ENCODE measurements around the gene ZC3H10.

The ZC3H10 gene

DNA sequence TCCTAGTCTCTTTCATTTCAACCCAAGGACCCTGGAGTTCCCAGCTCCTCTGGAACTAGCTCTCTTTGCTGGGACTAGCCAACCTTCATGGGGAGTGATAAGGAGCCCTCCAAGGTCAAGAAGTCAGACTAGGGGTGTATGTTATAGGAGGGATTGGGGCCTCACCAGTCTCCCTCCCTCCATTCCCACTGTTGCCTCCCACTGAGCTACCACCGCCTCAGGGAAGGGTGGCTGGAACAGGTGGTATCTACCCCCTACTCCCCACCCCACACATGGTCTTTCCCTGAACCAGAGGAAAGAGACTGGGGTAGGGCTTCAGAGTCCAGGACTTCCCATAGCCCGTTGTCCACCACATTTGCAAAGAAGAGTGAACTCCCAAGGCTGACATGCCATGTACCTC is 35.7 kb upstream of the ZC3H10 start:
- H3K4me3 ChIP-seq (ENCODE audit: low read depth in 1 of 2, low read length in 2 of 2) = peak overlapping the region in 1 of 2 donors; percentile 65
- no peaks in the 10 kb centered on the region for H3K36me3 ChIP-seq (ENCODE audit: control insufficient read depth in 1 of 2, insufficient read depth in 2 of 2, low read length in 2 of 2)
- peaks cover 0 to 22% of the 10 kb centered on the region in 2 donors for H3K4me1 ChIP-seq (ENCODE audit: control insufficient read depth in 1 of 2, insufficient read depth in 2 of 2, low read length in 2 of 2)
- H3K27ac ChIP-seq (ENCODE audit: low read length) = peak overlapping the region; percentile 82
- no peaks in the 10 kb centered on the region for H3K27me3 ChIP-seq (ENCODE audit: low read depth, low read length)
- no peaks in the 10 kb centered on the region for H3K9me3 ChIP-seq (ENCODE audit: control insufficient read depth in 1 of 2, low read length in 2 of 2)

DNA sequence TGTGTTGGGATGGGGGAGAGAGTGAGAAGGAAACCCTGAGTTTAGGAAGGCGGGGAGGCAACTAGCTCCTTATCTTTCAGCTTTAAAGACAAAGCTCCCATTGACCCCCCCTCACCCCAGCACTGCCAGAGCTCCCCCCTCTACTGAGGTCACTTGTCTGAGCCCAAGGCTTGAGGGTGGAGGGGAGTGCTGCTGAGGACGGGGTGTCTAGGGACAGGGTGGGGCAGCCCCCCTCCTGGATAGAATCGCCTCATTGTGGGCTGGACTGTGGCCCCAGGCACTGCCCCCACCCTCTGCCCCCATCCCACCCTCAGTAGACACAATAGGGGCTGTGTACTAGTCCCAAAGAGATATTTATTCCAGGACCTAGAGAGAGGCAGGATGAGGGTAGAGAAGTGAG is 35.1 kb upstream of the ZC3H10 start:
- H3K4me3 ChIP-seq (ENCODE audit: low read depth in 1 of 2, low read length in 2 of 2) = no peak overlapping the region
- H3K27ac ChIP-seq (ENCODE audit: low read length) = peak overlapping the region; percentile 82
- peaks cover 0 to 22% of the 10 kb centered on the region in 2 donors for H3K4me1 ChIP-seq (ENCODE audit: control insufficient read depth in 1 of 2, insufficient read depth in 2 of 2, low read length in 2 of 2)
- H3K9me3 ChIP-seq (ENCODE audit: control insufficient read depth in 1 of 2, low read length in 2 of 2) = no peaks in the 10 kb centered on the region
- H3K36me3 ChIP-seq (ENCODE audit: control insufficient read depth in 1 of 2, insufficient read depth in 2 of 2, low read length in 2 of 2) = no peaks in the 10 kb centered on the region
- no peaks in the 10 kb centered on the region for H3K27me3 ChIP-seq (ENCODE audit: low read depth, low read length)

DNA sequence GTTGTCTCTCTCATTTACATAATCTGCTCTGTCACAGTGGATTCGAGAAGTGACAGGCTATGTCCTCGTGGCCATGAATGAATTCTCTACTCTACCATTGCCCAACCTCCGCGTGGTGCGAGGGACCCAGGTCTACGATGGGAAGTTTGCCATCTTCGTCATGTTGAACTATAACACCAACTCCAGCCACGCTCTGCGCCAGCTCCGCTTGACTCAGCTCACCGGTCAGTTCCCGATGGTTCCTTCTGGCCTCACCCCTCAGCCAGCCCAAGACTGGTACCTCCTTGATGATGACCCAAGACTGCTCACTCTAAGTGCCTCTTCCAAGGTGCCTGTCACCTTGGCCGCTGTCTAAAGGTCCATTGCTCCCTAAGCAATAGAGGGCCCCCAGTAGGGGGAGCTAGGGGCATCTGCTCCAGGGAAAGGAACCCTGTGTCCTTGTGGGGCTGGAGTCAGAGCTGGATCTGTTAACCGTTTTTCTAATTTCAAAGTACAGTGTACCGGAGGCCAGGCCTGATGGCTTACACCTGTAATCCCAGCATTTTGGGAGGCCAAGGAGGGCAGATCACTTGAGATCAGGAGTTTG is 33.0 kb upstream of the ZC3H10 start:
- H3K27ac ChIP-seq (ENCODE audit: low read length) = no peak overlapping the region
- peaks cover 0 to 8% of the 10 kb centered on the region in 2 donors for H3K4me1 ChIP-seq (ENCODE audit: control insufficient read depth in 1 of 2, insufficient read depth in 2 of 2, low read length in 2 of 2)
- H3K36me3 ChIP-seq (ENCODE audit: control insufficient read depth in 1 of 2, insufficient read depth in 2 of 2, low read length in 2 of 2) = no peaks in the 10 kb centered on the region
- no peaks in the 10 kb centered on the region for H3K27me3 ChIP-seq (ENCODE audit: low read depth, low read length)
- no peaks in the 10 kb centered on the region for H3K9me3 ChIP-seq (ENCODE audit: control insufficient read depth in 1 of 2, low read length in 2 of 2)
- H3K4me3 ChIP-seq (ENCODE audit: low read depth in 1 of 2, low read length in 2 of 2) = no peak overlapping the region

DNA sequence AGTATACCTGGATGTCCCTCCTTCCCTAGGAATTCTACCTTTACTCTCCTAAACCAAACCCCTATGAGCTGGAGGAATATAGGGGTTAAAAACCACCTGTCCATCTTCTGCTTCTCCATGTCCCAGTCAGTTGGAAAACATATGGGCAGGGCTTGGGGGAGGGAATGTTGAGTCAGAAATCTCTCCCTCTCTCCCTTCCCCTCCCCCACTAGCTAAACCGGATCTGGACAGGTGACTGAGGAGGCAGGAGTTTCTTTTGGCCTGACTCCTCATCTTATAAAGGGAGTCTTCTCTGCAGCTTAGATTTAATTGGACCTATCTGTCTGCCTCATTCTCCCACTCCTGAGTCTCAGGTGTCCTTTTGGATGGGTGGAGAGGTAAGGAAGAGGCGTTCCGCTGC is 32.0 kb upstream of the ZC3H10 start:
- H3K4me1 ChIP-seq (ENCODE audit: control insufficient read depth in 1 of 2, insufficient read depth in 2 of 2, low read length in 2 of 2) = no peaks in the 10 kb centered on the region
- no peaks in the 10 kb centered on the region for H3K36me3 ChIP-seq (ENCODE audit: control insufficient read depth in 1 of 2, insufficient read depth in 2 of 2, low read length in 2 of 2)
- no peaks in the 10 kb centered on the region for H3K27me3 ChIP-seq (ENCODE audit: low read depth, low read length)
- no peak overlapping the region for H3K27ac ChIP-seq (ENCODE audit: low read length)
- no peaks in the 10 kb centered on the region for H3K9me3 ChIP-seq (ENCODE audit: control insufficient read depth in 1 of 2, low read length in 2 of 2)
- H3K4me3 ChIP-seq (ENCODE audit: low read depth in 1 of 2, low read length in 2 of 2) = no peak overlapping the region

GRCh38 chr12:56086608-56087007 is 31.5 kb upstream of the ZC3H10 start:
- H3K4me1 ChIP-seq (ENCODE audit: control insufficient read depth in 1 of 2, insufficient read depth in 2 of 2, low read length in 2 of 2) = no peaks in the 10 kb centered on the region
- H3K9me3 ChIP-seq (ENCODE audit: control insufficient read depth in 1 of 2, low read length in 2 of 2) = no peaks in the 10 kb centered on the region
- H3K36me3 ChIP-seq (ENCODE audit: control insufficient read depth in 1 of 2, insufficient read depth in 2 of 2, low read length in 2 of 2) = no peaks in the 10 kb centered on the region
- no peaks in the 10 kb centered on the region for H3K27me3 ChIP-seq (ENCODE audit: low read depth, low read length)
- H3K4me3 ChIP-seq (ENCODE audit: low read depth in 1 of 2, low read length in 2 of 2) = no peak overlapping the region
- no peak overlapping the region for H3K27ac ChIP-seq (ENCODE audit: low read length)

- H3K4me1 ChIP-seq (ENCODE audit: control insufficient read depth in 1 of 2, insufficient read depth in 2 of 2, low read length in 2 of 2) = no peaks in the 10 kb centered on the region
- H3K4me3 ChIP-seq (ENCODE audit: low read depth in 1 of 2, low read length in 2 of 2) = no peak overlapping the region
- H3K27me3 ChIP-seq (ENCODE audit: low read depth, low read length) = no peaks in the 10 kb centered on the region
- no peaks in the 10 kb centered on the region for H3K36me3 ChIP-seq (ENCODE audit: control insufficient read depth in 1 of 2, insufficient read depth in 2 of 2, low read length in 2 of 2)
- no peaks in the 10 kb centered on the region for H3K9me3 ChIP-seq (ENCODE audit: control insufficient read depth in 1 of 2, low read length in 2 of 2)
- H3K27ac ChIP-seq (ENCODE audit: low read length) = no peak overlapping the region
Observed at GRCh38 chr12:56087220-56087619, 30.8 kb upstream of the ZC3H10 start.

GRCh38 chr12:56097738-56098137 is 20.3 kb upstream of the ZC3H10 start:
- H3K36me3 ChIP-seq (ENCODE audit: control insufficient read depth in 1 of 2, insufficient read depth in 2 of 2, low read length in 2 of 2) = peaks cover 0 to 6% of the 10 kb centered on the region in 2 donors
- no peaks in the 10 kb centered on the region for H3K4me1 ChIP-seq (ENCODE audit: control insufficient read depth in 1 of 2, insufficient read depth in 2 of 2, low read length in 2 of 2)
- H3K9me3 ChIP-seq (ENCODE audit: control insufficient read depth in 1 of 2, low read length in 2 of 2) = no peaks in the 10 kb centered on the region
- H3K4me3 ChIP-seq (ENCODE audit: low read depth in 1 of 2, low read length in 2 of 2) = no peak overlapping the region
- no peak overlapping the region for H3K27ac ChIP-seq (ENCODE audit: low read length)
- no peaks in the 10 kb centered on the region for H3K27me3 ChIP-seq (ENCODE audit: low read depth, low read length)

GRCh38 chr12:56098592-56098991 is 19.5 kb upstream of the ZC3H10 start:
- H3K36me3 ChIP-seq (ENCODE audit: control insufficient read depth in 1 of 2, insufficient read depth in 2 of 2, low read length in 2 of 2) = no peaks in the 10 kb centered on the region
- H3K27me3 ChIP-seq (ENCODE audit: low read depth, low read length) = no peaks in the 10 kb centered on the region
- peaks cover 0 to 7% of the 10 kb centered on the region in 2 donors for H3K4me1 ChIP-seq (ENCODE audit: control insufficient read depth in 1 of 2, insufficient read depth in 2 of 2, low read length in 2 of 2)
- H3K4me3 ChIP-seq (ENCODE audit: low read depth in 1 of 2, low read length in 2 of 2) = no peak overlapping the region
- no peak overlapping the region for H3K27ac ChIP-seq (ENCODE audit: low read length)
- no peaks in the 10 kb centered on the region for H3K9me3 ChIP-seq (ENCODE audit: control insufficient read depth in 1 of 2, low read length in 2 of 2)

- H3K4me1 ChIP-seq (ENCODE audit: control insufficient read depth in 1 of 2, insufficient read depth in 2 of 2, low read length in 2 of 2) = peaks cover 0 to 8% of the 10 kb centered on the region in 2 donors
- no peak overlapping the region for H3K27ac ChIP-seq (ENCODE audit: low read length)
- no peaks in the 10 kb centered on the region for H3K36me3 ChIP-seq (ENCODE audit: control insufficient read depth in 1 of 2, insufficient read depth in 2 of 2, low read length in 2 of 2)
- no peaks in the 10 kb centered on the region for H3K27me3 ChIP-seq (ENCODE audit: low read depth, low read length)
- no peak overlapping the region for H3K4me3 ChIP-seq (ENCODE audit: low read depth in 1 of 2, low read length in 2 of 2)
- H3K9me3 ChIP-seq (ENCODE audit: control insufficient read depth in 1 of 2, low read length in 2 of 2) = no peaks in the 10 kb centered on the region
Observed at GRCh38 chr12:56099787-56100186, 18.3 kb upstream of the ZC3H10 start.

- Histone ChIP-seq H3K4me1 (ENCODE audit: control insufficient read depth in 1 of 2, insufficient read depth in 2 of 2, low read length in 2 of 2) (peaks cover 8 to 17% of the 10 kb centered on the region in 2 donors), H3K36me3 (ENCODE audit: control insufficient read depth in 1 of 2, insufficient read depth in 2 of 2, low read length in 2 of 2) (no peaks in the 10 kb centered on the region), H3K9me3 (ENCODE audit: control insufficient read depth in 1 of 2, low read length in 2 of 2) (no peaks in the 10 kb centered on the region), H3K27ac (ENCODE audit: low read length) (no peak overlapping the region), H3K27me3 (ENCODE audit: low read depth, low read length) (no peaks in the 10 kb centered on the region), H3K4me3 (ENCODE audit: low read depth in 1 of 2, low read length in 2 of 2) (no peak overlapping the region)
Observed at GRCh38 chr12:56101045-56101444, 17.0 kb upstream of the ZC3H10 start.

GRCh38 chr12:56102683-56103065 is 15.4 kb upstream of the ZC3H10 start:
- Histone ChIP-seq H3K9me3 (ENCODE audit: control insufficient read depth in 1 of 2, low read length in 2 of 2) (no peaks in the 10 kb centered on the region), H3K27me3 (ENCODE audit: low read depth, low read length) (no peaks in the 10 kb centered on the region), H3K36me3 (ENCODE audit: control insufficient read depth in 1 of 2, insufficient read depth in 2 of 2, low read length in 2 of 2) (peaks cover 11% of the 10 kb centered on the region in 2 donors), H3K4me1 (ENCODE audit: control insufficient read depth in 1 of 2, insufficient read depth in 2 of 2, low read length in 2 of 2) (peaks cover 10 to 28% of the 10 kb centered on the region in 2 donors), H3K27ac (ENCODE audit: low read length) (no peak overlapping the region), H3K4me3 (ENCODE audit: low read depth in 1 of 2, low read length in 2 of 2) (no peak overlapping the region)

- Histone ChIP-seq H3K36me3 (ENCODE audit: control insufficient read depth in 1 of 2, insufficient read depth in 2 of 2, low read length in 2 of 2) (peaks cover 16% of the 10 kb centered on the region in 2 donors), H3K27ac (ENCODE audit: low read length) (peak overlapping the region; percentile 90), H3K4me1 (ENCODE audit: control insufficient read depth in 1 of 2, insufficient read depth in 2 of 2, low read length in 2 of 2) (peaks cover 10 to 28% of the 10 kb centered on the region in 2 donors), H3K4me3 (ENCODE audit: low read depth in 1 of 2, low read length in 2 of 2) (peak overlapping the region; percentile 74 to 77), H3K9me3 (ENCODE audit: control insufficient read depth in 1 of 2, low read length in 2 of 2) (no peaks in the 10 kb centered on the region), H3K27me3 (ENCODE audit: low read depth, low read length) (no peaks in the 10 kb centered on the region)
Observed at GRCh38 chr12:56103066-56103711, 14.9 kb upstream of the ZC3H10 start.

All from muscle layer of duodenum (tissue), 2 donors.